GM12892 (cell line): ENCODE measurements around the gene LCN10.
"Not testable (repeated sequence)": the region's sequence is repeated elsewhere in the genome, so short reads cannot be mapped to it uniquely, and the experiment has no call there.

Experiments
- POLR2A ChIP-seq: IDR thresholded peaks from 2 replicates; pipeline ENCODE4 v1.6.1; 2011; ENCODE audit warnings: low read depth, low read length, control low read depth
- POLR2AphosphoS5 ChIP-seq: IDR thresholded peaks from 2 replicates; pipeline ENCODE4 v1.6.1; 2011; ENCODE audit warnings: low read depth, low read length, control low read depth

DNA sequence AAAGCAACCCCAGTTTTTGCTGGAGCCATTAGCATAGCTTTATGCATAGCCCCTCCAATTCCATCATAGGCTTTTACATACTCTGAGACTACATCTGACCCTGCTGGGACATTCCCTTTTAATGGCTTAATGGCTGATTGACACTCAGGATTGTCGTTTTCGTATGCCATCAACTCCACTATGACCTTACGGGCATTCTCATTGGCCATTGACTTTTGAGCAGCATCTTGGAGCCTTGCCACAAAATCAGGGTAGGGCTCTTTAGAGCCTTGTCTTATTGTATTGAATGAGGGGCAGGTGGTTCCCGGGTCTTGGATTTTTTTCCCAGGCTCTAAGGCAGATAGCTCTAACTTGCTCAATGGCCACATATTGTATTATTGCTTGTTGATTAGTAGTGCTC, 44.2 kb upstream of the LCN10 start:
- TF ChIP-seq POLR2AphosphoS5, POLR2A: not testable (repeated sequence)
